ENCODE measurements around the gene ZW10.

ZW10 gene

GRCh38 chr11:113760241-113760640 is 13.3 kb downstream of the ZW10 start:
- no peak for TF ChIP-seq Cebpa-rat (IDR thresholded peaks at IDR 0.05)
- Histone ChIP-seq H3K4me2 (no peak overlapping the region), H3K9me3 (peaks cover 23% of the 10 kb centered on the region), H3K27me3 (no peaks in the 10 kb centered on the region), H3K36me3 (peaks cover 88% of the 10 kb centered on the region), H3K4me1 (no peaks in the 10 kb centered on the region), H3K27ac (no peak overlapping the region), H3K9ac (no peak overlapping the region), H4K20me1 (peaks cover 19% of the 10 kb centered on the region), H3K4me3 (no peak overlapping the region)

GRCh38 chr11:113752932-113753331 is 20.6 kb downstream of the ZW10 start:
- Histone ChIP-seq H3K27ac (no peak overlapping the region), H3K36me3 (peaks cover 66% of the 10 kb centered on the region), H4K20me1 (peaks cover 5% of the 10 kb centered on the region; the same call in 1 of the 2 replicates), H3K9ac (no peak overlapping the region), H3K9me3 (peaks cover 13% of the 10 kb centered on the region), H3K4me2 (no peak overlapping the region), H3K4me3 (no peak overlapping the region), H3K27me3 (no peaks in the 10 kb centered on the region), H3K4me1 (no peaks in the 10 kb centered on the region)
- no peak for TF ChIP-seq Cebpa-rat (IDR thresholded peaks at IDR 0.05)

GRCh38 chr11:113736323-113736722 is 37.2 kb downstream of the ZW10 start:
- Histone ChIP-seq H3K4me3 (no peak overlapping the region), H4K20me1 (no peaks in the 10 kb centered on the region; the same call in 1 of the 2 replicates), H3K27ac (no peak overlapping the region), H3K4me1 (no peaks in the 10 kb centered on the region), H3K36me3 (peaks cover 96% of the 10 kb centered on the region), H3K27me3 (no peaks in the 10 kb centered on the region), H3K9me3 (no peaks in the 10 kb centered on the region), H3K4me2 (no peak overlapping the region), H3K9ac (no peak overlapping the region)
- no peak for TF ChIP-seq Cebpa-rat (IDR thresholded peaks at IDR 0.05)

- Histone ChIP-seq H3K27me3 (no peaks in the 10 kb centered on the region), H3K4me3 (no peak overlapping the region), H3K4me1 (no peaks in the 10 kb centered on the region), H3K27ac (no peak overlapping the region), H3K9me3 (no peaks in the 10 kb centered on the region), H3K36me3 (peaks cover 56% of the 10 kb centered on the region), H3K4me2 (no peak overlapping the region), H3K9ac (no peak overlapping the region), H4K20me1 (no peaks in the 10 kb centered on the region; the same call in 1 of the 2 replicates)
- TF ChIP-seq Cebpa-rat (IDR thresholded peaks at IDR 0.05) = no peak
Measured at GRCh38 chr11:113732092-113732491, 41.4 kb downstream of the ZW10 start.

GRCh38 chr11:113730887-113731726 is 42.4 kb downstream of the ZW10 start:
- no peak overlapping the region for H3K9ac ChIP-seq
- no peak overlapping the region for H3K4me3 ChIP-seq
- H3K27ac ChIP-seq = no peak overlapping the region
- H3K4me1 ChIP-seq = no peaks in the 10 kb centered on the region
- H3K27me3 ChIP-seq = no peaks in the 10 kb centered on the region
- no peaks in the 10 kb centered on the region; the same call in 1 of the 2 replicates for H4K20me1 ChIP-seq
- H3K9me3 ChIP-seq = no peaks in the 10 kb centered on the region
- peaks cover 46% of the 10 kb centered on the region for H3K36me3 ChIP-seq
- H3K4me2 ChIP-seq = no peak overlapping the region
- no peak for TF ChIP-seq Cebpa-rat (IDR thresholded peaks at IDR 0.05)

- no peak overlapping the region for H3K4me2 ChIP-seq
- H3K27ac ChIP-seq = no peak overlapping the region
- H4K20me1 ChIP-seq = no peaks in the 10 kb centered on the region
- peaks cover 32% of the 10 kb centered on the region for H3K36me3 ChIP-seq
- H3K9me3 ChIP-seq = no peaks in the 10 kb centered on the region
- no peak for TF ChIP-seq Cebpa-rat (IDR thresholded peaks at IDR 0.05)
- no peaks in the 10 kb centered on the region for H3K27me3 ChIP-seq
- no peak overlapping the region for H3K9ac ChIP-seq
- H3K4me3 ChIP-seq = no peak overlapping the region
- H3K4me1 ChIP-seq = no peaks in the 10 kb centered on the region
Measured at GRCh38 chr11:113729456-113729855, 44.0 kb downstream of the ZW10 start.

- H3K9ac ChIP-seq = no peak overlapping the region
- TF ChIP-seq Cebpa-rat (IDR thresholded peaks at IDR 0.05) = no peak
- H3K27ac ChIP-seq = no peak overlapping the region
- peaks cover 26% of the 10 kb centered on the region for H3K36me3 ChIP-seq
- no peaks in the 10 kb centered on the region for H3K4me1 ChIP-seq
- no peaks in the 10 kb centered on the region for H3K9me3 ChIP-seq
- H3K27me3 ChIP-seq = no peaks in the 10 kb centered on the region
- no peak overlapping the region for H3K4me2 ChIP-seq
- H3K4me3 ChIP-seq = no peak overlapping the region
- H4K20me1 ChIP-seq = no peaks in the 10 kb centered on the region
Measured at GRCh38 chr11:113728814-113729213, 44.7 kb downstream of the ZW10 start.

- Histone ChIP-seq H3K9ac (no peak overlapping the region), H3K27me3 (no peaks in the 10 kb centered on the region), H3K36me3 (no peaks in the 10 kb centered on the region), H3K9me3 (no peaks in the 10 kb centered on the region), H3K27ac (no peak overlapping the region), H3K4me3 (no peak overlapping the region), H3K4me2 (no peak overlapping the region), H4K20me1 (no peaks in the 10 kb centered on the region), H3K4me1 (no peaks in the 10 kb centered on the region)
- TF ChIP-seq Cebpa-rat (IDR thresholded peaks at IDR 0.05) = no peak
Measured at GRCh38 chr11:113725913-113726312, 47.6 kb downstream of the ZW10 start.

- no peak overlapping the region for H3K4me2 ChIP-seq
- no peak overlapping the region for H3K27ac ChIP-seq
- H3K36me3 ChIP-seq = no peaks in the 10 kb centered on the region
- no peaks in the 10 kb centered on the region for H4K20me1 ChIP-seq
- H3K4me3 ChIP-seq = no peak overlapping the region
- no peak overlapping the region for H3K9ac ChIP-seq
- H3K27me3 ChIP-seq = no peaks in the 10 kb centered on the region
- no peak for TF ChIP-seq Cebpa-rat (IDR thresholded peaks at IDR 0.05)
- H3K4me1 ChIP-seq = no peaks in the 10 kb centered on the region
- 0 out of 2 replicates have a peak, but pooled peaks cover 2% of the 10 kb centered on the region for H3K9me3 ChIP-seq
Measured at GRCh38 chr11:113725407-113725806, 48.1 kb downstream of the ZW10 start.

GRCh38 chr11:113724778-113725177 is 48.7 kb downstream of the ZW10 start:
- no peak overlapping the region for H3K4me3 ChIP-seq
- no peak overlapping the region for H3K4me2 ChIP-seq
- H3K36me3 ChIP-seq = no peaks in the 10 kb centered on the region
- no peak for TF ChIP-seq Cebpa-rat (IDR thresholded peaks at IDR 0.05)
- H3K27ac ChIP-seq = no peak overlapping the region
- H3K4me1 ChIP-seq = no peaks in the 10 kb centered on the region
- H3K9ac ChIP-seq = no peak overlapping the region
- H4K20me1 ChIP-seq = no peaks in the 10 kb centered on the region
- no peaks in the 10 kb centered on the region for H3K27me3 ChIP-seq
- H3K9me3 ChIP-seq = 0 out of 2 replicates have a peak, but pooled peaks cover 6% of the 10 kb centered on the region

All from BLaER1 (cell line).